Gastrocnemius medialis (tissue), 4 donors: ENCODE data around the gene FLT3. TPM values are rescaled to one million over a fixed set of nuclear protein-coding genes. Genes with fewer than 3 reads are reported as not detected.

Experiments
- ATAC-seq, 2 donors: fragments of 150-250 bp; one replicate each; pipeline ENCODE4 v1.9.1; 2016
- DNase-seq, 2 donors: peaks; one replicate each; pipeline ENCODE4 v3.0.0-alpha.2; 2019
- H3K27ac ChIP-seq, 4 donors: fragments of 200-600 bp; sonication (generic); 1 replicate in 1 of 4; 2 replicates in 3 of 4; pipeline ENCODE4 v1.5.1; 2016 to 2018; ENCODE audit warnings: mild to moderate bottlenecking in 2 of 4, moderate library complexity in 1 of 4
- H3K27me3 ChIP-seq, 3 donors: fragments of 200-600 bp; sonication (generic) in 2 of 3; 1 replicate in 1 of 3; 2 replicates in 2 of 3; pipeline versions ENCODE4 v1.5.1 to v1.6.0; 2016 to 2019; ENCODE audit warnings: mild to moderate bottlenecking in 1 of 3, moderate library complexity in 1 of 3
- H3K36me3 ChIP-seq, 2 donors: fragments of 200-600 bp; sonication (generic) in 1 of 2; one replicate each; pipeline ENCODE4 v1.5.1; 2017 to 2018
- H3K4me1 ChIP-seq, 2 donors: fragments of 200-600 bp; sonication (generic) in 1 of 2; one replicate each; pipeline ENCODE4 v1.5.1; 2016 to 2017; ENCODE audit warnings: mild to moderate bottlenecking in 2 of 2
- H3K4me3 ChIP-seq, 4 donors: fragments of 200-600 bp; sonication (generic) in 3 of 4; 1 replicate in 1 of 4; 2 replicates in 3 of 4; pipeline ENCODE4 v1.5.1; 2016 to 2019; ENCODE audit warnings: mild to moderate bottlenecking in 2 of 4
- H3K9me3 ChIP-seq, 3 donors: fragments of 200-600 bp; sonication (generic) in 2 of 3; 1 replicate in 1 of 3; 2 replicates in 2 of 3; pipeline ENCODE4 v1.5.1; 2016 to 2019
- CTCF ChIP-seq, 5 experiments: fragments of 450-650 bp in 3 of 5; fragments of 200-600 bp in 2 of 5; sonication (generic) in 2 of 5; IDR thresholded peaks in 4 of 5; conservative IDR thresholded peaks in 1 of 5; 1 replicate in 4 of 5; 2 replicates in 1 of 5; pipeline ENCODE4 v1.5.1; 2016 to 2019; ENCODE audit warnings: antibody characterized with exemption in 5 of 5, mild to moderate bottlenecking in 3 of 5, moderate library complexity in 3 of 5
- POLR2A ChIP-seq, 2 donors: fragments of 450-650 bp; IDR thresholded peaks; one replicate each; pipeline ENCODE4 v1.6.1; 2017; ENCODE audit warnings: antibody characterized with exemption in 2 of 2, mild to moderate bottlenecking in 2 of 2, moderate library complexity in 2 of 2
- in situ Hi-C, 4 donors: fragments of 200-750 bp; cut with MboI; loops; one replicate each; pipeline versions ENCODE4 v1.15.0 to v1.8.0; 2017; ENCODE audit warnings: low sequenced_read_pairs in 4 of 4
- intact Hi-C: fragments of 100-400 bp; cut with DNase I; formaldehyde crosslinking; loops from one replicate; pipeline ENCODE4 v1.15.1; 2023; ENCODE audit warnings: low total_unique reads
- total RNA-seq, 4 donors: library from RNA; depleted of rRNA; stranded (reverse); fragments of >200 nt; gene quantifications; one replicate each; pipeline versions ENCODE4 v1.1.0 to v1.2.3, GENCODE V29; 2016

The FLT3 gene
- total RNA-seq, 4 donors from 2014 or later = 0.22 to 0.92 (median 0.37) TPM

- ATAC-seq (no peak), DNase-seq (no peak)
- TF ChIP-seq POLR2A (IDR thresholded peaks at IDR 0.05) (no peak), CTCF (IDR thresholded peaks at IDR 0.05 in 4 of 5, conservative IDR thresholded peaks at IDR 0.05 in 1 of 5) (no peak)
- intact Hi-C loops (no loop called here), in situ Hi-C loops (no loop called here)
- Histone ChIP-seq H3K27me3 (no peaks in the 10 kb centered on the region), H3K4me3 (no peak overlapping the region), H3K36me3 (no peaks in the 10 kb centered on the region), H3K9me3 (no peaks in the 10 kb centered on the region), H3K27ac (no peak overlapping the region), H3K4me1 (no peaks in the 10 kb centered on the region)
Measured at GRCh38 chr13:28055357-28055756, 45.0 kb downstream of the FLT3 start.

DNA sequence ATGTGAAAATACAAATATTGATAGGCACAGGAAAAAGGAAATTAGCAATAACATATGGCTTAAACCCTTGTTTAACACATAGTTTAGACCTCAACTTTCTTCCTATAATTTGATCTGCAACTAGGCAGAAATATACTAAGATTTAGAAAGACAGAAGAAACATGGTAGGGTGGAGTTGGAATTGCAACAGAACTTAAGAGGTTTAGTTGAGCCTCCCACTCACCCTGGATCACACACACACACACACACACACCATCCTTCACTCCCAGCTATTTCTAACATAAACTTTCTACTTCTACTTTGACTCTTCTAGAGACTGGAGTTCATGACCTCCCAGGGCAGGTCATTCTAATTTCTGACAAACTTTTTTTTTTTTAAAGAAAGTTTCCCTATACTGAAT, 47.4 kb downstream of the FLT3 start:
- Histone ChIP-seq H3K4me1 (no peaks in the 10 kb centered on the region), H3K36me3 (no peaks in the 10 kb centered on the region), H3K9me3 (no peaks in the 10 kb centered on the region), H3K27me3 (no peaks in the 10 kb centered on the region), H3K4me3 (no peak overlapping the region), H3K27ac (no peak overlapping the region)
- in situ Hi-C loops (no loop called here), intact Hi-C loops (no loop called here)
- DNase-seq (no peak), ATAC-seq (no peak)
- no peak for TF ChIP-seq POLR2A (IDR thresholded peaks at IDR 0.05)
- TF ChIP-seq CTCF (IDR thresholded peaks at IDR 0.05 in 4 of 5, conservative IDR thresholded peaks at IDR 0.05 in 1 of 5) = no peak

GRCh38 chr13:28049880-28050875, 50.2 kb downstream of the FLT3 start:
- TF ChIP-seq CTCF (IDR thresholded peaks at IDR 0.05 in 4 of 5, conservative IDR thresholded peaks at IDR 0.05 in 1 of 5) = no peak
- no peak for TF ChIP-seq POLR2A (IDR thresholded peaks at IDR 0.05)
- H3K27me3 ChIP-seq = no peaks in the 10 kb centered on the region
- DNase-seq (no peak), ATAC-seq (no peak)
- intact Hi-C loops (no loop called here), in situ Hi-C loops (no loop called here)
- H3K27ac ChIP-seq = no peak overlapping the region
- no peaks in the 10 kb centered on the region for H3K4me1 ChIP-seq
- no peak overlapping the region for H3K4me3 ChIP-seq
- H3K9me3 ChIP-seq = no peaks in the 10 kb centered on the region
- no peaks in the 10 kb centered on the region for H3K36me3 ChIP-seq

DNA sequence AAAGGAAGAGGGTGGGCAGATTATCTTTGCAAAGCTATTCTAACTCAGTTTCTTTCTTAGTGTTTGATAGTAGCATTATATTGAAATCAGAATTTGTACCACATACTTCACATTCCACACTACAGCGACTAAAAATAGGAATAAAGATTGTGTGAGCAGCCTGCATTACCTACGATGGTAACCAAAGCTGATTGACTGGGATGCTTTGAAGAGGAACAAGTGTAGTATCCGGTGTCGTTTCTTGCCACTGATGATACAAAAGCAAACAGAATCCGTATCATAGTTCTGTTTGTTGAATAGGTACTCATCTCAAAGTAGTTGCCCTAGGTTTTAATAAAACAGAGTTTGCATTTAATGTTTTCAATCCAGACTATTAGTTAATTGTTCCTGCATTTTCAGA, 51.2 kb downstream of the FLT3 start:
- no peak for ATAC-seq
- in situ Hi-C loops (no loop called here), intact Hi-C loops (no loop called here)

More for the DNA sequence above, 51.2 kb downstream of the FLT3 start:
- Histone ChIP-seq H3K4me1 (no peaks in the 10 kb centered on the region), H3K9me3 (no peaks in the 10 kb centered on the region), H3K27ac (no peak overlapping the region), H3K4me3 (no peak overlapping the region), H3K27me3 (no peaks in the 10 kb centered on the region), H3K36me3 (no peaks in the 10 kb centered on the region)
- TF ChIP-seq CTCF (IDR thresholded peaks at IDR 0.05 in 4 of 5, conservative IDR thresholded peaks at IDR 0.05 in 1 of 5) (no peak), POLR2A (IDR thresholded peaks at IDR 0.05) (no peak)
- DNase-seq = no peak
